OCI-LY3 (cell line): Measurements from ENCODE around the gene FAM50B.

Experiments used
- H2AFZ ChIP-seq: fragments of 200-600, 300-600 bp; shearing (Covaris generic); 2 replicates; pipeline ENCODE4 v1.6.0; 2014; ENCODE audit warnings: antibody characterized with exemption, low read depth, low read length
- H3K27ac ChIP-seq: fragments of 200-600, 300-600 bp; sonication (generic); 2 replicates; pipeline ENCODE4 v1.5.1; 2014; ENCODE audit warnings: mild to moderate bottlenecking, low read length, moderate library complexity, mixed read lengths
- H3K27me3 ChIP-seq: fragments of 200-600, 300-600 bp; sonication (generic); 2 replicates; pipeline ENCODE4 v1.6.1; 2014; ENCODE audit warnings: low read depth, low read length, mixed read lengths
- H3K36me3 ChIP-seq: fragments of 200-600, 300-600 bp; sonication (generic); replicated peaks from 2 replicates; pipeline ENCODE3; 2014; ENCODE audit warnings: low read depth, low read length, mixed read lengths
- H3K4me1 ChIP-seq: fragments of 300-600, 200-600 bp; sonication (generic); 2 replicates; pipeline ENCODE4 v1.6.1; 2014; ENCODE audit warnings: low read length, mixed read lengths
- H3K4me2 ChIP-seq: fragments of 200-600, 300-600 bp; sonication (generic); 2 replicates; pipeline ENCODE4 v1.6.1; 2014; ENCODE audit warnings: low read length, mixed read lengths
- H3K4me3 ChIP-seq: fragments of 300-600, 200-600 bp; sonication (generic); 2 replicates; pipeline ENCODE4 v1.5.1; 2014; ENCODE audit warnings: antibody characterized with exemption, mild to moderate bottlenecking, low read length, moderate library complexity
- H3K79me2 ChIP-seq: fragments of 300-600, 200-600 bp; shearing (Covaris generic); 2 replicates; pipeline ENCODE4 v1.6.1; 2014; ENCODE audit warnings: mild to moderate bottlenecking, low read length, mixed read lengths
- H3K9ac ChIP-seq: fragments of 300-600, 200-600 bp; shearing (Covaris generic); 2 replicates; pipeline ENCODE4 v1.6.0; 2014; ENCODE audit warnings: mild to moderate bottlenecking, low read length, moderate library complexity
- H3K9me3 ChIP-seq: fragments of 200-600, 300-600 bp; shearing (Covaris generic); 2 replicates; pipeline ENCODE4 v1.6.1; 2014; ENCODE audit warnings: low read length, mixed read lengths; ENCODE audit not compliant: insufficient read depth
- H4K20me1 ChIP-seq: fragments of 200-600, 300-600 bp; sonication (generic); 2 replicates; pipeline ENCODE4 v1.6.1; 2016; ENCODE audit warnings: low read length, mixed read lengths; ENCODE audit not compliant: insufficient read depth
- CTCF ChIP-seq: fragments of 200-600, 300-600 bp; sonication (generic); IDR thresholded peaks from 2 replicates; pipeline ENCODE4 v1.5.1; 2014; ENCODE audit warnings: antibody characterized with exemption, low read length, low read depth
- EZH2phosphoT487 ChIP-seq: fragments of 200-600 bp; shearing (Covaris generic); IDR thresholded peaks from 2 replicates; pipeline ENCODE4 v1.6.1; 2018; ENCODE audit warnings: antibody characterized with exemption, mixed run types, low read depth

FAM50B gene

GRCh38 chr6:3825851-3826581 is 23.2 kb upstream of the FAM50B start:
- Histone ChIP-seq H3K27ac (no peak overlapping the region), H3K79me2 (no peaks in the 10 kb centered on the region), H3K4me2 (no peak overlapping the region), H3K27me3 (no peaks in the 10 kb centered on the region), H3K4me3 (no peak overlapping the region), H4K20me1 (no peaks in the 10 kb centered on the region), H3K4me1 (no peaks in the 10 kb centered on the region), H3K9me3 (no peaks in the 10 kb centered on the region), H3K36me3 (no peaks in the 10 kb centered on the region), H3K9ac (no peak overlapping the region), H2AFZ (no peak overlapping the region)
- TF ChIP-seq CTCF (no peak), EZH2phosphoT487 (no peak)

GRCh38 chr6:3829285-3829684 is 19.9 kb upstream of the FAM50B start:
- H3K9ac ChIP-seq = no peak overlapping the region
- no peak overlapping the region for H3K27ac ChIP-seq
- no peak overlapping the region for H2AFZ ChIP-seq
- no peaks in the 10 kb centered on the region for H4K20me1 ChIP-seq
- H3K4me2 ChIP-seq = no peak overlapping the region
- H3K4me3 ChIP-seq = no peak overlapping the region
- no peaks in the 10 kb centered on the region for H3K4me1 ChIP-seq
- H3K27me3 ChIP-seq = no peaks in the 10 kb centered on the region
- TF ChIP-seq EZH2phosphoT487 (no peak), CTCF (no peak)
- H3K79me2 ChIP-seq = no peaks in the 10 kb centered on the region
- H3K9me3 ChIP-seq = no peaks in the 10 kb centered on the region
- no peaks in the 10 kb centered on the region for H3K36me3 ChIP-seq

GRCh38 chr6:3830806-3831205 is 18.4 kb upstream of the FAM50B start:
- Histone ChIP-seq H3K27me3 (no peaks in the 10 kb centered on the region), H3K79me2 (no peaks in the 10 kb centered on the region), H4K20me1 (no peaks in the 10 kb centered on the region), H3K4me3 (no peak overlapping the region), H2AFZ (no peak overlapping the region), H3K9me3 (no peaks in the 10 kb centered on the region), H3K4me1 (peaks cover 3% of the 10 kb centered on the region; the same call in 1 of the 2 replicates), H3K36me3 (no peaks in the 10 kb centered on the region), H3K9ac (no peak overlapping the region), H3K4me2 (no peak overlapping the region), H3K27ac (no peak overlapping the region)
- TF ChIP-seq EZH2phosphoT487 (no peak), CTCF (no peak)

GRCh38 chr6:3831761-3832530 is 17.2 kb upstream of the FAM50B start:
- Histone ChIP-seq H3K9ac (no peak overlapping the region), H3K27ac (no peak overlapping the region), H3K27me3 (no peaks in the 10 kb centered on the region)

More at GRCh38 chr6:3831761-3832530, 17.2 kb upstream of the FAM50B start:
- Histone ChIP-seq H3K4me2 (no peak overlapping the region), H3K9me3 (no peaks in the 10 kb centered on the region), H2AFZ (no peak overlapping the region), H4K20me1 (no peaks in the 10 kb centered on the region), H3K36me3 (no peaks in the 10 kb centered on the region), H3K4me3 (no peak overlapping the region), H3K4me1 (peaks cover 6% of the 10 kb centered on the region; the same call in 1 of the 2 replicates), H3K79me2 (no peaks in the 10 kb centered on the region)
- TF ChIP-seq EZH2phosphoT487 = no peak
- no peak for TF ChIP-seq CTCF
